NCI-H510A (cell line): Measurements from ENCODE around the gene ARHGEF25.
"Not testable (repeated sequence)": the region's sequence is repeated elsewhere in the genome, so short reads cannot be mapped to it uniquely, and the experiment has no call there.

Experiments
- DNase-seq: peaks from one replicate; lab custom pipeline; 2025; lab: John Stamatoyannopoulos, UW

Gene ARHGEF25

GRCh38 chr12:57622293-57623245 is 11.3 kb downstream of the ARHGEF25 start:
- DNase-seq: no peak

- no peak for DNase-seq
Observed at GRCh38 chr12:57623385-57623784, 12.2 kb downstream of the ARHGEF25 start.

GRCh38 chr12:57623811-57624390 is 12.7 kb downstream of the ARHGEF25 start:
- DNase-seq: no peak

- no peak for DNase-seq
Observed at GRCh38 chr12:57624441-57625220, 13.4 kb downstream of the ARHGEF25 start.

GRCh38 chr12:57625261-57626032 is 14.2 kb downstream of the ARHGEF25 start:
- no peak for DNase-seq

GRCh38 chr12:57626111-57626920 is 15.1 kb downstream of the ARHGEF25 start:
- no peak for DNase-seq

- no peak for DNase-seq
Observed at GRCh38 chr12:57626921-57627445, 15.7 kb downstream of the ARHGEF25 start.

GRCh38 chr12:57627501-57628279 is 16.5 kb downstream of the ARHGEF25 start:
- DNase-seq: no peak

- DNase-seq: no peak
Observed at GRCh38 chr12:57628280-57629191, 17.3 kb downstream of the ARHGEF25 start.

GRCh38 chr12:57629897-57630471 is 18.7 kb downstream of the ARHGEF25 start:
- DNase-seq: no peak

GRCh38 chr12:57630891-57631433 is 19.7 kb downstream of the ARHGEF25 start:
- DNase-seq: no peak

GRCh38 chr12:57631566-57632072 is 20.4 kb downstream of the ARHGEF25 start:
- no peak for DNase-seq

GRCh38 chr12:57632073-57632957 is 21.1 kb downstream of the ARHGEF25 start:
- no peak for DNase-seq

GRCh38 chr12:57632958-57633840 is 22.0 kb downstream of the ARHGEF25 start, which contains the start of gene B4GALNT1:
B4GALNT1 (minus strand) TSS chr12:57633201; CDS start chr12:57632132, 1,069 bp downstream.
- DNase-seq: peak; percentile 77

GRCh38 chr12:57636731-57637130 is 25.5 kb downstream of the ARHGEF25 start:
- DNase-seq: not testable (repeated sequence)

GRCh38 chr12:57637364-57637763 is 26.1 kb downstream of the ARHGEF25 start:
- no peak for DNase-seq
